ENCODE results near the gene LRMDA. TPM values are rescaled to one million over a fixed set of nuclear protein-coding genes. Genes with fewer than 3 reads are reported as not detected.
A peak's percentile ranks its signal among the peaks of the same experiment; 100 is the strongest.
"Not testable (repeated sequence)": the region's sequence is repeated elsewhere in the genome, so short reads cannot be mapped to it uniquely, and the experiment has no call there.

Gene LRMDA
- total RNA-seq, 3 donors from 2014 or later: not detected

- not testable (repeated sequence) for H3K4me1 Mint-ChIP-seq (ENCODE audit: low read depth); ATAC-seq
Measured at GRCh38 chr10:76060993-76061392, 629.6 kb downstream of the LRMDA start.

DNA sequence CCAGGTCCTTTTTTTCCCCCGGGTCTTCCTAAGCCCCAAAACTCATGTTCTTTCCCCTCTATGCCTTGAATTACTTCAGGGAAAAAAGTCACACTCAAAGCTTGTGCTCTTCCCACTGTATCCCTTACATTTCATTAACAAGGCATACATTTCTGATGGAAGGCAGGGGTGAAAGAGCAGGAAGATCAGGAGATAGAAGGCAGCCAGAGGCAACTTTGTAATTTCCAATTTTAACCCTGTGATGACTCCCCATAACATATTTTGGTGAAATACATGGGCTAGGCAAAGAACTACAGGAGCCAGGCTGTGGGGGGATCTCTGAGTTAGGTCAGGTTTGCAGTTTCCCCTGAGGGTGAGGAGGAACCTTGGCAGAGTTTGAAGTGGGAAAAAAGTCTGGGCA, 635.0 kb downstream of the LRMDA start:
- Mint-ChIP-seq H3K4me3 (no peak overlapping the region), H3K27me3 (ENCODE audit: low read depth) (peaks cover 3% of the 10 kb centered on the region), H3K9me3 (no peaks in the 10 kb centered on the region), H3K4me1 (ENCODE audit: low read depth) (no peaks in the 10 kb centered on the region), H3K36me3 (ENCODE audit: insufficient read depth) (no peaks in the 10 kb centered on the region)
- no peak for ATAC-seq
- no peak for DNase-seq

More at GRCh38 chr10:76060993-76061392, 629.6 kb downstream of the LRMDA start:
- H3K4me3 Mint-ChIP-seq; H3K9me3 Mint-ChIP-seq; H3K36me3 Mint-ChIP-seq (ENCODE audit: insufficient read depth); H3K27me3 Mint-ChIP-seq (ENCODE audit: low read depth); DNase-seq: not testable (repeated sequence)

GRCh38 chr10:76067447-76067846, 636.0 kb downstream of the LRMDA start:
- H3K4me3 Mint-ChIP-seq: no peak overlapping the region
- ATAC-seq (no peak), DNase-seq (no peak)
- no peaks in the 10 kb centered on the region for H3K4me1 Mint-ChIP-seq (ENCODE audit: low read depth)
- H3K9me3 Mint-ChIP-seq: no peaks in the 10 kb centered on the region
- peaks cover 3% of the 10 kb centered on the region for H3K27me3 Mint-ChIP-seq (ENCODE audit: low read depth)
- no peaks in the 10 kb centered on the region for H3K36me3 Mint-ChIP-seq (ENCODE audit: insufficient read depth)

GRCh38 chr10:76068856-76069255, 637.4 kb downstream of the LRMDA start:
- Mint-ChIP-seq H3K27me3 (ENCODE audit: low read depth) (peaks cover 3% of the 10 kb centered on the region), H3K36me3 (ENCODE audit: insufficient read depth) (no peaks in the 10 kb centered on the region), H3K9me3 (no peaks in the 10 kb centered on the region), H3K4me3 (no peak overlapping the region), H3K4me1 (ENCODE audit: low read depth) (no peaks in the 10 kb centered on the region)
- ATAC-seq (no peak), DNase-seq (no peak)

DNA sequence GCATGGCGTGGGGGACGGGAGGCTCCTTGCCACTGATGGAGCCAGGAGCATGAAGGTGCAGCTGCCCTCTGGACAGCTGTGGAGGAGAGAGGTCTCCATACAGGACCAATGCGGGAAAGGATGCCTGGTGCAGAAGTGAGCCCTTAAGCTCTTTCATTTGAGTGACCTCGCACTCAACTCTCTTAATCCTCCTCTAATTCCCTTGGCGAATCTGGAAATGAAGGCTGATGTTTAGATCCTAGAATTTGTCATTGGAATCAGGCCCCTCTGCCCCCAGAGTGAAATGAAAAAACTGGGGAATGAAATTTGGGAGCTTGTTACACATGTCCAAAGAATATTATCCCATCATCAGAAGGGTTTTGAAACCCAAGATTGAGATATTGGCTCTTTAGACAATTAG, 639.5 kb downstream of the LRMDA start:
- no peaks in the 10 kb centered on the region for H3K4me1 Mint-ChIP-seq (ENCODE audit: low read depth)
- peaks cover 3% of the 10 kb centered on the region for H3K27me3 Mint-ChIP-seq (ENCODE audit: low read depth)
- no peaks in the 10 kb centered on the region for H3K36me3 Mint-ChIP-seq (ENCODE audit: insufficient read depth)
- no peak for ATAC-seq
- no peak for DNase-seq
- peaks cover 4% of the 10 kb centered on the region for H3K9me3 Mint-ChIP-seq
- H3K4me3 Mint-ChIP-seq: no peak overlapping the region

DNA sequence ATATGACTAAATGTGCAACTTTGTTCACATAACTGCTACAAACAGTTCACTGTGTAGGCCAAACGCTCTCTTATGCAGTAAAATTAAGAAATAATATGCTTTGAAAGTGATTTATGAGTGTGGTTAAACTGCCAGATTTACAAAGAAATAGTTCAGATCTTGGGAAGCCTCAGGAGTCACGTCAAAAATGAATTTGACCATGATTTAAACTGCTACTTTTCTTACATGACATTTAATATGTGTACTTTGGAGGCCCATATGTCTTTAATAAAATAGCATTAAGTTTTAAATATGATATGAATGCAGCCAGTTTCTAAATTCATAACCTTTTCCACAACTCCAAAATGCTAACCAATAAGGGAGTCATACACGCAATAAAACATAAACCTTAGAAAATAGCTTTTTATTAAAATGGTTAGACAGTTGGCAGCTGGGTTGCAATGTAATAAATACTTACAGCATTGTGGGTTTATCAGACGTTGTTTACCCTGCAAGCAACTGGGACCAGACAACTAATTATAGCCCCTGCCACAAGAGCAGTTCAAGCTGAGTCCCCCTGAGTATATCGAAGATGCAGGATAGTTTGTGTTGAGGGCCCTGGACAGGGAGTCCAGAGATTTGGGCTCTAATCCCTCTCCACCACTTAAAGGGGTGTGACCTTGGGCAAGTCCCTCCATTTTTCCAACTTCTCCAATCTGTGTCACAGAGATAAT, 640.4 kb downstream of the LRMDA start:
- DNase-seq (no peak), ATAC-seq (no peak)
- H3K27me3 Mint-ChIP-seq (ENCODE audit: low read depth): peaks cover 3% of the 10 kb centered on the region
- no peaks in the 10 kb centered on the region for H3K4me1 Mint-ChIP-seq (ENCODE audit: low read depth)
- no peaks in the 10 kb centered on the region for H3K36me3 Mint-ChIP-seq (ENCODE audit: insufficient read depth)
- peaks cover 4% of the 10 kb centered on the region for H3K9me3 Mint-ChIP-seq
- H3K4me3 Mint-ChIP-seq: no peak overlapping the region

- H3K9me3 Mint-ChIP-seq: peaks cover 4% of the 10 kb centered on the region
- H3K4me1 Mint-ChIP-seq (ENCODE audit: low read depth): no peaks in the 10 kb centered on the region
- DNase-seq (no peak), ATAC-seq (no peak)
- H3K36me3 Mint-ChIP-seq (ENCODE audit: insufficient read depth): no peaks in the 10 kb centered on the region
- H3K27me3 Mint-ChIP-seq (ENCODE audit: low read depth): peaks cover 3% of the 10 kb centered on the region
- no peak overlapping the region for H3K4me3 Mint-ChIP-seq
Measured at GRCh38 chr10:76072384-76072783, 641.0 kb downstream of the LRMDA start.

GRCh38 chr10:76073524-76073923, 642.1 kb downstream of the LRMDA start:
- H3K4me3 Mint-ChIP-seq: no peak overlapping the region

DNA sequence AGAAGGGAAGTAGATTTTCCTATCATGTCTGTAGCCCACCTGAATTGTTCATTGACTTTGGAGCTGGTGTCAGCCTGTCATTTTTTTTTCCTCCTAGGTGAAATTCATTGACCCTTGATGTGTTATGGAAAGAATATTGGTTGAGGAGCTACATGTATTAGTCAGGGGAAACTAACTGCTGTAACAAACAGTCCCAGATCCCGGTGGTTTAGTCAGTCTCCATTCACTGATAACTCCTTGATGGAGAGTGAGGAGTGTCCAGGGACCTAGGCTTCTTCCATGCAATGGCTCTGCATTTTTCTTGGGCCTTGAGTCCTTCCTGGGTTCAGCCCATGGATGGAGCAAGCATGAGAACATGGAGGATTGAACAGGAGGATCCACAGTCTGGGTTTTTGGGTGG, 643.2 kb downstream of the LRMDA start:
- Mint-ChIP-seq H3K9me3 (peaks cover 4% of the 10 kb centered on the region), H3K4me3 (no peak overlapping the region), H3K27me3 (ENCODE audit: low read depth) (peaks cover 2% of the 10 kb centered on the region), H3K4me1 (ENCODE audit: low read depth) (no peaks in the 10 kb centered on the region), H3K36me3 (ENCODE audit: insufficient read depth) (no peaks in the 10 kb centered on the region)
- DNase-seq: no peak
- no peak for ATAC-seq

More at GRCh38 chr10:76073524-76073923, 642.1 kb downstream of the LRMDA start:
- H3K27me3 Mint-ChIP-seq (ENCODE audit: low read depth): peaks cover 3% of the 10 kb centered on the region
- H3K9me3 Mint-ChIP-seq: peaks cover 4% of the 10 kb centered on the region
- no peaks in the 10 kb centered on the region for H3K4me1 Mint-ChIP-seq (ENCODE audit: low read depth)
- ATAC-seq: no peak
- DNase-seq: no peak
- H3K36me3 Mint-ChIP-seq (ENCODE audit: insufficient read depth): no peaks in the 10 kb centered on the region

DNA sequence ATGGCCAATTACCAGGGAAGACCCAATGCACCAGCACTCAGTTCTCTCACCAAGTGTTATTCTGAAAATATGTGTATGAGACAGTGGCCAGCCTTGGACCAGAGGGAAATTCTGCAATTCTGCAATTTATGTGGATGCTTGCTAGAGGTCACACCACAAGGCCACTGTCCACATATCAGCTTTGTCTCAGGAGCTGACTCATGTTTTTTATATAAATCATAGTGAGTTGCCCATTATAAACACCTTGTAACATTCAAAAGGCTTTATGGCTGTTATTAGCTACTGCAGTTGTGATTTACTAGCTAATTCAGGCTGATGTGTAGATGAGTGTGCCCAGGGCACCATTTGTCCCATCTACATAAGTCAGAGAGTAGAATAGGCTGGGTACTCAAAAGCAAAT, 649.0 kb downstream of the LRMDA start:
- Mint-ChIP-seq H3K27me3 (ENCODE audit: low read depth) (no peaks in the 10 kb centered on the region), H3K4me3 (no peak overlapping the region), H3K36me3 (ENCODE audit: insufficient read depth) (no peaks in the 10 kb centered on the region), H3K4me1 (ENCODE audit: low read depth) (no peaks in the 10 kb centered on the region), H3K9me3 (no peaks in the 10 kb centered on the region)
- DNase-seq: no peak
- no peak for ATAC-seq

DNA sequence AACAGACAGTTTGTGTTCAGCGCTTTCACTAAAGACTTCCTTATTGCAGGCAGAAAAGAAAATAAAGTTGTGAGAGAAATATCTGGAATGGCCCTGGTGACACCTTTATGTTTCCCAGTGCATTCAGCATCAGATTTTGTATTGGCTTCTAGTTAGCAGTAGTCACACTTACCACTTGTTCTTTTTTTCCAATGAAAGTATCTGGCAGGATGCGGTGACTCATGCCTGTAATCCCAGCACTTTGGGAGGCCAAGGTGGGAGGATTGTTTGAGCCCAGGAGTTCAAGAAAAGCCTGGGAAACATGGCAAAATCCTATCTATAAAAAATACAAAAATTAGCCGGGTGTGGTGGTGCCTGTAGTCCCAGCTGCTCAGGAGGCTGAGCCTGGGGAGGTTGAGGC, 649.6 kb downstream of the LRMDA start:
- no peak overlapping the region for H3K4me3 Mint-ChIP-seq

DNA sequence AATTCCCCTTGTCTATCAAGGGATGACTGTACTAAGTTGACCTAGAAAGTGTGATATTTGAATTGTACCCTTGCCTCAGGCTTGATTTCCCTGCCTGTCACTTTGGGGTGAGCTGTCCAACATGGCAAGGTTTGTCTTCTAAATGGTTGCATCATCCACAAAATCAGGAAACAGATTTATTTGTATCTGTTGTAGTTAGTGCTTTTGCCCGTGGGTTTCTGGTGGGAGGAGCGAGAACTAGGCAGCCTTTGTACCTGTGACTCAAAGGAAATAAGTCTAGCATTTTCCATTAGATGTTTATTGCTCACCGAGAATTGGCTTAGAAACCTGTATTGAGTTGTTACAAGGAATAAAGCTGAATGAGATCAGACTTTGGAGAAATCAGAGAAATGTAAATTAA, 650.8 kb downstream of the LRMDA start:
- ATAC-seq (peak in 1 of 2 donors; percentile 46), DNase-seq (no peak)
- no peaks in the 10 kb centered on the region for H3K9me3 Mint-ChIP-seq
- H3K27me3 Mint-ChIP-seq (ENCODE audit: low read depth): no peaks in the 10 kb centered on the region
- H3K4me1 Mint-ChIP-seq (ENCODE audit: low read depth): no peaks in the 10 kb centered on the region
- H3K36me3 Mint-ChIP-seq (ENCODE audit: insufficient read depth): no peaks in the 10 kb centered on the region
- H3K4me3 Mint-ChIP-seq: no peak overlapping the region

More for the DNA sequence above, 649.6 kb downstream of the LRMDA start:
- Mint-ChIP-seq H3K27me3 (ENCODE audit: low read depth) (no peaks in the 10 kb centered on the region), H3K9me3 (no peaks in the 10 kb centered on the region), H3K36me3 (ENCODE audit: insufficient read depth) (no peaks in the 10 kb centered on the region), H3K4me1 (ENCODE audit: low read depth) (no peaks in the 10 kb centered on the region)
- DNase-seq (no peak), ATAC-seq (no peak)

- Mint-ChIP-seq H3K4me1 (ENCODE audit: low read depth) (no peaks in the 10 kb centered on the region), H3K9me3 (no peaks in the 10 kb centered on the region), H3K36me3 (ENCODE audit: insufficient read depth) (no peaks in the 10 kb centered on the region), H3K4me3 (no peak overlapping the region), H3K27me3 (ENCODE audit: low read depth) (no peaks in the 10 kb centered on the region)
- DNase-seq (no peak), ATAC-seq (no peak)
Measured at GRCh38 chr10:76082956-76083355, 651.5 kb downstream of the LRMDA start.

DNA sequence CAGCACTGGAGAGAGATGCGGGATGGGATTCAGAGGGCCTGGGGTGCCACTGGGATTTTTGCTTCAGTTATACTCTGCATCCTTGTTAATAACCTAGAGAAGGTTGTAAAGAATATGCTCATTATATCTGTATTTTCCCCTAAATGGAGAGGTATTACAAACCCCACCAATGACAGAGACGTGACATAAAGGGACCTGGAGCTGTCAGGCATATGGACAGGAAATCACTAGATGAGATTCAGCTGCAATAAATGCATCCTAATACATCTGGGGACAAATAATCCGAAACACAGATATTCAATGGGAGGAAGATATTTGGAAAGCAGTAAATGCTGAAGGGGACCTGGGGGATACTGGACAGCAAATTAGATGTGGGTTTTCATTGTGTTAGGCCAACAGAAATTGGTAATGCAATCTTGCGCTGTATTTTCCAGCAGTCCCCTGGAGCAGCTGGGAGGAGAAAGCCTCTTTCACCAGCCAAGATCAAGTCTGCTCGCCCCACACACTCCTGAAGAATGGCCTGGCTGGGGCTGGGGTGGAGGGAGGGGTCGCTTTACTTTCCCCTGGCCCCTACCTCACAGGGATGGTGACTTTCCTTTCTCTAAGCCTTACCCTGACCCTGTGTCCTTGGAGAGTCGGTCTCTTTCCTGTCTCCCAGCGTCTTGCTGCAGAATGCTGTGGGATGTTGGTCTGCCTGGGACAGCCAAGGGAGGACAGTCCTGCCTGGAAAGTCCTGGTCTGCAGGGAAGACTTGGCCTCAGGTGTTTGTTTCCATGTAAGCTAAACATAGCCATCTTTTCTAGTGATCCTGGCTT, 653.8 kb downstream of the LRMDA start:
- peak in 1 of 2 donors; percentile 14 for ATAC-seq
- Mint-ChIP-seq H3K4me3 (no peak overlapping the region), H3K27me3 (ENCODE audit: low read depth) (no peaks in the 10 kb centered on the region), H3K36me3 (ENCODE audit: insufficient read depth) (no peaks in the 10 kb centered on the region), H3K4me1 (ENCODE audit: low read depth) (no peaks in the 10 kb centered on the region), H3K9me3 (no peaks in the 10 kb centered on the region)
- DNase-seq: no peak

DNA sequence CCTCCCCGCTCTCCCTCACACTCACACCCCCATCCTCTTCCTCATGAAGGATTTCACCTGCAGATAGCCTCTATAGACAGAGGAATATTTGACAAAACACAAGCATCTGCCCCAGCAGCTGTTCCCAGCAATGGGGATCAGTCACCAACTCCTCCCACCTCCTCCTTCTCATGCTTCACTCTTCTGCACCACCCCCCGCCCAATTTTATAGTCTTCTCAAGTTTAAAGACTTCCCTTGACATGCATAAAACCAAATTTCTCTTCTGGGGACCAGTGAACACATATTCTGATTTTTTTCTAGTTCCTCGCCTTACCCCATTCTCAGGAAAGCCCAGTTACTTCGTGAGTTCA, 654.4 kb downstream of the LRMDA start:
- H3K9me3 Mint-ChIP-seq: no peaks in the 10 kb centered on the region
- H3K27me3 Mint-ChIP-seq (ENCODE audit: low read depth): no peaks in the 10 kb centered on the region
- H3K4me3 Mint-ChIP-seq: no peak overlapping the region
- no peak for ATAC-seq
- H3K4me1 Mint-ChIP-seq (ENCODE audit: low read depth): no peaks in the 10 kb centered on the region
- H3K36me3 Mint-ChIP-seq (ENCODE audit: insufficient read depth): no peaks in the 10 kb centered on the region
- no peak for DNase-seq

Data from activated T-cell treated with anti-CD3 and anti-CD28 coated beads, Interleukin-2, amount 50 U/mL, for 4 hours (primary cell).